Choroid plexus epithelial cell (primary cell): ENCODE data around the gene TRAPPC2B.

Experiments used
- DNase-seq: peaks from one replicate; pipeline ENCODE4 v3.0.0-alpha.2; 2010; ENCODE audit warnings: low read depth
- H3K4me3 ChIP-seq: 2 replicates; pipeline ENCODE4 v1.5.1; 2011; ENCODE audit warnings: low read depth, mild to moderate bottlenecking, control low read depth, low read length, moderate library complexity
- CTCF ChIP-seq: conservative IDR thresholded peaks from 2 replicates; pipeline ENCODE4 v1.5.1; 2011; ENCODE audit warnings: low read depth, mild to moderate bottlenecking, control low read depth, inconsistent platforms, low read length, moderate library complexity

Gene TRAPPC2B

GRCh38 chr19:57362997-57363687, at the start of gene TRAPPC2B, which contains the start of gene ZNF547:
TRAPPC2B (plus strand) TSS chr19:57363551; CDS start chr19:57364834, 1,283 bp downstream.
ZNF547 (plus strand) TSS chr19:57363551; CDS start chr19:57368556, 5,005 bp downstream.
- TF ChIP-seq CTCF, result no peak
- H3K4me3 ChIP-seq, result peak within 1 kb of the TSS; percentile 87
- peak; percentile 100 for DNase-seq

- no peak for DNase-seq
- no peak for TF ChIP-seq CTCF
- H3K4me3 ChIP-seq, result no peak overlapping the region
These were observed 49.2 kb upstream of the TRAPPC2B start for GRCh38 chr19:57314146-57314545.

- H3K4me3 ChIP-seq, result peak overlapping the region; percentile 58
- DNase-seq, result peak; percentile 13
- TF ChIP-seq CTCF, result no peak
These were observed 45.8 kb upstream of the TRAPPC2B start for GRCh38 chr19:57317503-57317902.

GRCh38 chr19:57319869-57320179, 43.5 kb upstream of the TRAPPC2B start:
- peak overlapping the region; percentile 86 for H3K4me3 ChIP-seq
- no peak for TF ChIP-seq CTCF
- no peak for DNase-seq

- DNase-seq, result peak; percentile 97
- TF ChIP-seq CTCF, result no peak
- peak within 1 kb of the TSS; percentile 86 for H3K4me3 ChIP-seq
These were observed 42.9 kb upstream of the TRAPPC2B start, which contains the start of gene ZNF543 for GRCh38 chr19:57320180-57321084. ZNF543 (plus strand) TSS chr19:57320472; CDS start chr19:57320854, 382 bp downstream.

- TF ChIP-seq CTCF, result no peak
- peak overlapping the region; percentile 86 for H3K4me3 ChIP-seq
- no peak for DNase-seq
These were observed 42.2 kb upstream of the TRAPPC2B start for GRCh38 chr19:57321116-57321515.
